WERI-Rb-1 (cell line): ENCODE data around the gene TNNC1.
A peak's percentile ranks its signal among the peaks of the same experiment; 100 is the strongest.

ENCODE experiments used
- DNase-seq: peaks from one replicate; pipeline ENCODE4 v3.0.0-alpha.2; 2020
- H3K27ac ChIP-seq: fragments of 250-450 bp; sonication (Bioruptor Pico); 2 replicates; pipeline ENCODE4 v1.5.1; 2020; ENCODE audit warnings: mild to moderate bottlenecking, moderate library complexity
- H3K27me3 ChIP-seq: fragments of 250-450 bp; sonication (Bioruptor Pico); 2 replicates; pipeline ENCODE4 v1.5.1; 2021; ENCODE audit warnings: mild to moderate bottlenecking, low read depth, moderate library complexity; ENCODE audit not compliant: insufficient read depth, severe bottlenecking
- H3K36me3 ChIP-seq: fragments of 250-450 bp; sonication (Bioruptor Pico); 2 replicates; pipeline ENCODE4 v1.5.1; 2020; ENCODE audit warnings: mild to moderate bottlenecking, moderate library complexity
- H3K4me3 ChIP-seq: 2 replicates; pipeline ENCODE4 v1.5.1; 2011; ENCODE audit warnings: low read depth, mild to moderate bottlenecking, control low read depth, low read length
- H3K9me3 ChIP-seq: fragments of 250-450 bp; sonication (Bioruptor Pico); 2 replicates; pipeline ENCODE4 v1.5.1; 2021; ENCODE audit warnings: mild to moderate bottlenecking, moderate library complexity; ENCODE audit not compliant: severe bottlenecking
- CTCF ChIP-seq: IDR thresholded peaks from 2 replicates; pipeline ENCODE4 v1.5.1; 2011; ENCODE audit warnings: low read depth, mild to moderate bottlenecking, control low read depth, inconsistent platforms, low read length

The TNNC1 gene

GRCh38 chr3:52407779-52408178 lies 46.1 kb downstream of the TNNC1 start:
- H3K36me3 ChIP-seq: peaks cover 58% of the 10 kb centered on the region
- no peak overlapping the region for H3K4me3 ChIP-seq
- TF ChIP-seq CTCF: no peak
- no peak overlapping the region for H3K27ac ChIP-seq
- DNase-seq: no peak
- no peaks in the 10 kb centered on the region for H3K9me3 ChIP-seq
- no peaks in the 10 kb centered on the region for H3K27me3 ChIP-seq

- Histone ChIP-seq H3K27me3 (no peaks in the 10 kb centered on the region), H3K4me3 (no peak overlapping the region), H3K27ac (peak overlapping the region; percentile 28; the same call in 1 of the 2 replicates), H3K9me3 (no peaks in the 10 kb centered on the region), H3K36me3 (peaks cover 66% of the 10 kb centered on the region)
- DNase-seq: no peak
- TF ChIP-seq CTCF: no peak
Measured at GRCh38 chr3:52406791-52407510, 46.9 kb downstream of the TNNC1 start.

- Histone ChIP-seq H3K27me3 (no peaks in the 10 kb centered on the region), H3K4me3 (no peak overlapping the region), H3K36me3 (peaks cover 73% of the 10 kb centered on the region), H3K9me3 (no peaks in the 10 kb centered on the region), H3K27ac (no peak overlapping the region)
- DNase-seq: no peak
- no peak for TF ChIP-seq CTCF
Measured at GRCh38 chr3:52406231-52406661, 47.6 kb downstream of the TNNC1 start.

GRCh38 chr3:52405601-52406110 lies 48.2 kb downstream of the TNNC1 start:
- H3K27me3 ChIP-seq: no peaks in the 10 kb centered on the region
- H3K4me3 ChIP-seq: no peak overlapping the region
- TF ChIP-seq CTCF: no peak
- H3K27ac ChIP-seq: no peak overlapping the region
- no peak for DNase-seq
- no peaks in the 10 kb centered on the region for H3K9me3 ChIP-seq
- H3K36me3 ChIP-seq: peaks cover 79% of the 10 kb centered on the region

- no peak for TF ChIP-seq CTCF
- peaks cover 83% of the 10 kb centered on the region for H3K36me3 ChIP-seq
- no peaks in the 10 kb centered on the region for H3K9me3 ChIP-seq
Measured at GRCh38 chr3:52405066-52405465, 48.8 kb downstream of the TNNC1 start.

GRCh38 chr3:52404391-52404790 lies 49.5 kb downstream of the TNNC1 start:
- H3K9me3 ChIP-seq: no peaks in the 10 kb centered on the region
- TF ChIP-seq CTCF: no peak
- H3K27ac ChIP-seq: no peak overlapping the region
- H3K4me3 ChIP-seq: no peak overlapping the region
- DNase-seq: no peak
- H3K36me3 ChIP-seq: peaks cover 87% of the 10 kb centered on the region
- H3K27me3 ChIP-seq: no peaks in the 10 kb centered on the region

More at GRCh38 chr3:52405066-52405465, 48.8 kb downstream of the TNNC1 start:
- Histone ChIP-seq H3K27me3 (no peaks in the 10 kb centered on the region), H3K27ac (no peak overlapping the region), H3K4me3 (no peak overlapping the region)
- DNase-seq: no peak
